Osteocyte (in vitro differentiated cells): ENCODE measurements around the gene SLC6A19. TPM values are rescaled to one million over a fixed set of nuclear protein-coding genes. Genes with fewer than 3 reads are reported as not detected.

Experiments
- DNase-seq: peaks from one replicate; pipeline ENCODE4 v3.0.0; 2021; ENCODE audit warnings: mixed read lengths; ENCODE audit not compliant: unreplicated experiment; ENCODE audit errors: extremely low spot score
- H3K27ac Mint-ChIP-seq: one replicate; pipeline ENCODE4 v1.8.0; 2021; ENCODE audit warnings: mild to moderate bottlenecking, mixed read lengths; ENCODE audit not compliant: unreplicated experiment
- H3K27me3 Mint-ChIP-seq: one replicate; pipeline ENCODE4 v1.8.0; 2021; ENCODE audit warnings: mixed read lengths; ENCODE audit not compliant: unreplicated experiment
- H3K36me3 Mint-ChIP-seq: one replicate; pipeline ENCODE4 v1.8.0; 2021; ENCODE audit warnings: mixed read lengths; ENCODE audit not compliant: unreplicated experiment
- H3K4me1 Mint-ChIP-seq: one replicate; pipeline ENCODE4 v1.8.0; 2021; ENCODE audit warnings: mixed read lengths; ENCODE audit not compliant: unreplicated experiment
- H3K4me3 Mint-ChIP-seq: one replicate; pipeline ENCODE4 v1.8.0; 2021; ENCODE audit warnings: mild to moderate bottlenecking, moderate library complexity, mixed read lengths; ENCODE audit not compliant: unreplicated experiment
- H3K9me3 Mint-ChIP-seq: one replicate; pipeline ENCODE4 v1.8.0; 2021; ENCODE audit warnings: mixed read lengths; ENCODE audit not compliant: unreplicated experiment
- CTCF ChIP-seq: fragments of 200-600 bp; sonication (generic); IDR thresholded peaks from 2 replicates; pipeline ENCODE4 v1.5.0; 2021; ENCODE audit warnings: antibody characterized with exemption, mild to moderate bottlenecking, moderate library complexity
- total RNA-seq: library from RNA; stranded (reverse); gene quantifications from 2 replicates; pipeline ENCODE4 v1.2.1, GENCODE V29; 2021

Gene SLC6A19
- total RNA-seq, 1 donor from 2014 or later: not detected

- Mint-ChIP-seq H3K9me3 (peaks cover 4% of the 10 kb centered on the region), H3K27me3 (no peaks in the 10 kb centered on the region), H3K4me1 (no peaks in the 10 kb centered on the region), H3K27ac (no peak overlapping the region), H3K4me3 (no peak overlapping the region), H3K36me3 (no peaks in the 10 kb centered on the region)
- no peak for TF ChIP-seq CTCF
- no peak for DNase-seq
These were observed 72.3 kb downstream of the SLC6A19 start for GRCh38 chr5:1273745-1274144.

- no peaks in the 10 kb centered on the region for H3K36me3 Mint-ChIP-seq
- no peaks in the 10 kb centered on the region for H3K4me1 Mint-ChIP-seq
- peaks cover 4% of the 10 kb centered on the region for H3K9me3 Mint-ChIP-seq
- TF ChIP-seq CTCF: no peak
- no peak overlapping the region for H3K27ac Mint-ChIP-seq
- no peaks in the 10 kb centered on the region for H3K27me3 Mint-ChIP-seq
- no peak for DNase-seq
- H3K4me3 Mint-ChIP-seq: no peak overlapping the region
These were observed 73.1 kb downstream of the SLC6A19 start for GRCh38 chr5:1274471-1274870.

Other genes starting within 250 kb of the SLC6A19 start
- gene NKD2, start 192.8 kb upstream of the SLC6A19 start, total RNA-seq: not detected in 2 replicates
- gene SLC12A7, start 89.5 kb upstream of the SLC6A19 start, total RNA-seq: 9.4 and 11.5 TPM in 2 replicates
- gene SLC6A18, start 23.8 kb downstream of the SLC6A19 start, total RNA-seq: not detected in 2 replicates
- gene TERT, start 93.5 kb downstream of the SLC6A19 start, total RNA-seq: not detected in 2 replicates
- 88.0 and 93.1 TPM in 2 replicates for gene CLPTM1L, start 143.5 kb downstream of the SLC6A19 start, total RNA-seq
- not detected in 2 replicates for gene SLC6A3, start 243.8 kb downstream of the SLC6A19 start, total RNA-seq